Esophagus squamous epithelium (tissue), 5 donors: ENCODE data around the gene TRERF1. TPM values are rescaled to one million over a fixed set of nuclear protein-coding genes. Genes with fewer than 3 reads are reported as not detected.
"Not testable (repeated sequence)": the region's sequence is repeated elsewhere in the genome, so short reads cannot be mapped to it uniquely, and the experiment has no call there.

Experiments used
- DNase-seq: peaks from one replicate; lab custom pipeline; 2025; lab: John Stamatoyannopoulos, UW
- H3K27ac ChIP-seq, 4 donors: fragments of 200-600 bp; sonication (generic); one replicate each; pipeline ENCODE4 v1.5.1; 2016 to 2019; ENCODE audit warnings: mild to moderate bottlenecking in 1 of 4
- H3K27me3 ChIP-seq, 4 donors: fragments of 200-600 bp; sonication (generic); 1 replicate in 3 of 4; 2 replicates in 1 of 4; pipeline versions ENCODE4 v1.5.1 to v1.6.0; 2017 to 2021; ENCODE audit warnings: antibody characterized with exemption in 1 of 4
- H3K36me3 ChIP-seq, 3 donors: fragments of 200-600 bp; sonication (generic); one replicate each; pipeline ENCODE4 v1.5.1; 2016 to 2019
- H3K4me1 ChIP-seq, 3 donors: fragments of 200-600 bp; sonication (generic); one replicate each; pipeline ENCODE4 v1.5.1; 2017 to 2019
- H3K4me3 ChIP-seq, 4 donors: fragments of 200-600 bp; sonication (generic); 1 replicate in 3 of 4; 2 replicates in 1 of 4; pipeline ENCODE4 v1.5.1; 2016 to 2019; ENCODE audit warnings: mild to moderate bottlenecking in 2 of 4, moderate library complexity in 1 of 4
- H3K9me3 ChIP-seq, 3 donors: fragments of 200-600 bp; sonication (generic); one replicate each; pipeline ENCODE4 v1.5.1; 2016 to 2019
- CTCF ChIP-seq, 6 experiments: fragments of 450-650 bp in 4 of 6; fragments of 200-600 bp in 2 of 6; sonication (generic) in 2 of 6; IDR thresholded peaks; one replicate each; pipeline ENCODE4 v1.5.1; 2016 to 2019; ENCODE audit warnings: antibody characterized with exemption in 6 of 6, mild to moderate bottlenecking in 4 of 6, moderate library complexity in 4 of 6
- POLR2A ChIP-seq, 4 donors: fragments of 450-650 bp; IDR thresholded peaks; one replicate each; pipeline ENCODE4 v1.6.1; 2017; ENCODE audit warnings: antibody characterized with exemption in 4 of 4, mild to moderate bottlenecking in 4 of 4, moderate library complexity in 3 of 4
- WGBS, 2 donors: methylation state at CpG; one replicate each; pipeline ENCODE4 v1.1.5; 2018; 5-methylcytosine and 5-hydroxymethylcytosine counted together
- intact Hi-C: fragments of 100-400 bp; cut with DNase I; formaldehyde crosslinking; loops from one replicate; pipeline ENCODE4 v1.15.0; 2022
- total RNA-seq, 4 donors: library from RNA; depleted of rRNA; stranded (reverse); fragments of >200 nt; gene quantifications; one replicate each; pipeline ENCODE4 v1.1.0, GENCODE V29; 2016
- donor health status: DM: yes; HTN: yes; CAD: no.

TRERF1 gene
- total RNA-seq, 4 donors from 2014 or later, result 5.5 to 13.8 (median 11.5) TPM

GRCh38 chr6:42210551-42210950, 241.2 kb downstream of the TRERF1 start:
- WGBS, 2 donors, result 67 to 80% methylated on average over 1 of the region's 1 CpG

GRCh38 chr6:42207559-42207958, 244.2 kb downstream of the TRERF1 start:
- Histone ChIP-seq H3K36me3 (peaks cover 21 to 83% (median 28%) of the 10 kb centered on the region in 3 donors), H3K4me1 (peaks cover 0 to 30% (median 14%) of the 10 kb centered on the region in 3 donors)
- WGBS, 2 donors, result 79 to 81% methylated on average over 2 of the region's 2 CpGs
- H3K9me3 ChIP-seq, H3K27ac ChIP-seq, H3K4me3 ChIP-seq, H3K27me3 ChIP-seq, intact Hi-C loops, DNase-seq: not testable (repeated sequence)

More at GRCh38 chr6:42210551-42210950, 241.2 kb downstream of the TRERF1 start:
- H3K4me3 ChIP-seq, result no peak overlapping the region
- H3K27me3 ChIP-seq, result no peaks in the 10 kb centered on the region
- H3K27ac ChIP-seq, result no peak overlapping the region
- peaks cover 0 to 52% (median 22%) of the 10 kb centered on the region in 3 donors for H3K4me1 ChIP-seq
- intact Hi-C loops, result loop anchor here (10.0 kb wide), 1 partner anchor 46 kb away; no protein-coding TSS in a partner anchor
- H3K9me3 ChIP-seq, result no peaks in the 10 kb centered on the region
- DNase-seq, result no peak
- TF ChIP-seq POLR2A (IDR thresholded peaks at IDR 0.05), result no peak
- TF ChIP-seq CTCF (IDR thresholded peaks at IDR 0.05), result no peak
- H3K36me3 ChIP-seq, result peaks cover 21 to 84% (median 33%) of the 10 kb centered on the region in 3 donors

DNA sequence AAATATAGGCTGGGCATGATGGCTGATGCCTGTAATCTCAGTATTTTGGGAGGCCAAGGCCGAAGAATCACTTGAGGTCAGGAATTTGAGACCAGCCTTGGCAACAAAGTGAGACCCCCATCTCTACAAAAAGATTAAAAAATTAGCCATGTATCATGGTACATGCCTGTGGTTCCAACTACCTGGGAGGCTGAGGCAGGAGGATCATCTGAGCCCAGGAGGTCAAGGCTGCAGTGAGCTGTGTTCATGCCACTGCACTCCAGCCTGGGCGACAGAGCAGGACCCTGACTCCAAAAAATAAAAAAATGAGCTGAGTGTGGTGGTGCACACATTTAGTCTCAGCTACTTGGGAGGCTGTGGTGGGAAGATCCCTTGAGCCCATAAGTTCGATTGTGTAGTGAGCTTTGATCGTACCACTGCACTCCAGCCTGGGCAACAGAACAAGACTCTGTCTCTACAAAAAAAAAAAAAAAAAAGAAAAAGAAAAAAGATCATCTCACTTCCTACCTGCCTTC, 246.9 kb downstream of the TRERF1 start:
- peaks cover 0 to 26% (median 9%) of the 10 kb centered on the region in 3 donors for H3K4me1 ChIP-seq
- peaks cover 12 to 58% (median 12%) of the 10 kb centered on the region in 3 donors for H3K36me3 ChIP-seq
- intact Hi-C loops, result no loop called here
- no peak for DNase-seq
- H3K9me3 ChIP-seq, result no peaks in the 10 kb centered on the region
- peak overlapping the region in 1 of 4 donors; percentile 45 for H3K27ac ChIP-seq
- no peak overlapping the region for H3K4me3 ChIP-seq
- 84 to 90% methylated on average over 3 to 4 of the region's 4 CpGs for WGBS, 2 donors
- TF ChIP-seq POLR2A (IDR thresholded peaks at IDR 0.05) (no peak), CTCF (IDR thresholded peaks at IDR 0.05) (no peak)
- H3K27me3 ChIP-seq, result no peaks in the 10 kb centered on the region

- DNase-seq, result no peak
- H3K27ac ChIP-seq, result no peak overlapping the region
- H3K36me3 ChIP-seq, result peaks cover 1 to 42% (median 4%) of the 10 kb centered on the region in 3 donors
- TF ChIP-seq CTCF (IDR thresholded peaks at IDR 0.05), result no peak
- H3K27me3 ChIP-seq, result no peaks in the 10 kb centered on the region
- H3K9me3 ChIP-seq, result no peaks in the 10 kb centered on the region
- WGBS, 2 donors, result 91 to 92% methylated on average over 3 of the region's 3 CpGs
- H3K4me3 ChIP-seq, result no peak overlapping the region
- intact Hi-C loops, result no loop called here
- H3K4me1 ChIP-seq, result peaks cover 0 to 32% (median 9%) of the 10 kb centered on the region in 3 donors
Observed at GRCh38 chr6:42203183-42203582, 248.5 kb downstream of the TRERF1 start.

- Histone ChIP-seq H3K36me3 (peaks cover 0 to 33% (median 0%) of the 10 kb centered on the region in 3 donors), H3K27ac (peak overlapping the region in 1 of 4 donors; percentile 23), H3K4me1 (peaks cover 0 to 41% (median 14%) of the 10 kb centered on the region in 3 donors)
- H3K9me3 ChIP-seq, H3K4me3 ChIP-seq, intact Hi-C loops, DNase-seq, H3K27me3 ChIP-seq: not testable (repeated sequence)
- WGBS, 2 donors, result 79 to 82% methylated on average over 13 of the region's 13 CpGs
Observed at GRCh38 chr6:42202131-42202915, 249.4 kb downstream of the TRERF1 start.

DNA sequence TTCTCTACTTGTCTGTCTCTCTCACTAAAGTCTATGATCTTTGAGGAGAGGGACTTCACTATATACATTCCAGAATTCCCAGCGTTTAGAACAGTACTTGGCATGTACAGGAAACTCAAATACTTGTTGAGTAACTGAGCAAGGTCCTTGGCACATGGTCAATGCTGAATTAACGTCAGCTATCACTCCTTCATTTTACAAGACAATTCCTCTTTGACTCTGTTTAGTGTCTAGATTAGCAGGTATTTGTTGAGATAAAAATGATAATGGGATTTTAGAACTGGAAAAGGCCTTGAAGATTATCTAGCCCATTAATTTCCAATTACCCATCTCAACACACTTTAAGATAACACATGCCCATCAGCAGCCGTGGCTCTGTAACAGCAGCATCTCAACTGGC, 250.3 kb downstream of the TRERF1 start:
- intact Hi-C loops, result no loop called here
- Histone ChIP-seq H3K27ac (peak overlapping the region in 2 of 4 donors; percentile 23 to 39), H3K27me3 (no peaks in the 10 kb centered on the region), H3K9me3 (no peaks in the 10 kb centered on the region), H3K36me3 (peaks cover 0 to 24% (median 0%) of the 10 kb centered on the region in 3 donors), H3K4me3 (no peak overlapping the region), H3K4me1 (peaks cover 0 to 44% (median 14%) of the 10 kb centered on the region in 3 donors)
- TF ChIP-seq POLR2A (IDR thresholded peaks at IDR 0.05) (no peak), CTCF (IDR thresholded peaks at IDR 0.05) (no peak)
- 42 to 52% methylated on average over 3 of the region's 3 CpGs for WGBS, 2 donors
- DNase-seq, result no peak
